HG03045 (cell line): ENCODE measurements around the gene RBM25.
"Not testable (repeated sequence)": the region's sequence is repeated elsewhere in the genome, so short reads cannot be mapped to it uniquely, and the experiment has no call there.

Source experiments
- ATAC-seq: cut with Tn5 transposase; IDR thresholded peaks from one replicate; pipeline ENCODE4 v1.9.1; 2021; ENCODE audit warnings: mild to moderate bottlenecking, moderate library complexity; ENCODE audit not compliant: unreplicated experiment

The RBM25 gene

GRCh38 chr14:73168274-73168673 lies 109.9 kb downstream of the RBM25 start:
- ATAC-seq, result no peak

- no peak for ATAC-seq
Observed at GRCh38 chr14:73168691-73169090, 110.4 kb downstream of the RBM25 start.

- not testable (repeated sequence) for ATAC-seq
Observed at GRCh38 chr14:73169855-73170254, 111.5 kb downstream of the RBM25 start.

GRCh38 chr14:73170686-73171085 lies 112.4 kb downstream of the RBM25 start:
- no peak for ATAC-seq

GRCh38 chr14:73172500-73172899 lies 114.2 kb downstream of the RBM25 start:
- ATAC-seq, result no peak

- no peak for ATAC-seq
Observed at GRCh38 chr14:73173092-73173735, 114.9 kb downstream of the RBM25 start.
